AG04450 (cell line): Measurements from ENCODE around the gene STAMBP. TPM values are rescaled to one million over a fixed set of nuclear protein-coding genes. Genes with fewer than 3 reads are reported as not detected.

Experiments
- CTCF ChIA-PET: fragments of 300-600, 350-600 bp; formaldehyde crosslinking; extraction: SDS; loops from one replicate; lab custom pipeline; 2022; ENCODE audit warnings: antibody characterized with exemption, inconsistent platforms; lab: Charles Lee
- POLR2A ChIA-PET: fragments of 350-600 bp; formaldehyde crosslinking; extraction: SDS; loops from one replicate; lab custom pipeline; 2021; ENCODE audit warnings: antibody characterized with exemption, inconsistent platforms; lab: Yijun Ruan, JAX
- DNase-seq: peaks from one replicate; pipeline ENCODE4 v3.0.0-alpha.2; 2011; ENCODE audit warnings: low read depth, low spot score
- H3K27ac ChIP-seq: one replicate; pipeline ENCODE4 v1.5.1; 2012; ENCODE audit warnings: low read depth, low read length, control low read depth
- H3K27me3 ChIP-seq: one replicate; pipeline ENCODE4 v1.6.0; 2012; ENCODE audit warnings: low read length; ENCODE audit not compliant: control insufficient read depth, insufficient read depth
- H3K4me3 ChIP-seq: 2 replicates; pipeline ENCODE4 v1.5.1; 2011; ENCODE audit warnings: mild to moderate bottlenecking, low read depth, low read length, control low read depth
- H3K9me3 ChIP-seq: 2 replicates; pipeline ENCODE4 v1.5.1; 2012; ENCODE audit warnings: low read length; ENCODE audit not compliant: control insufficient read depth, insufficient read depth
- CTCF ChIP-seq: IDR thresholded peaks from 2 replicates; pipeline ENCODE4 v1.5.1; 2011; ENCODE audit warnings: low read depth, low read length, control low read depth, inconsistent platforms
- polyA plus RNA-seq: library from polyadenylated mRNA; depleted of rRNA; stranded (reverse); fragments of >200 nt; gene quantifications from 2 replicates; pipeline ENCODE4 v1.2.3, GENCODE V29; 2011

STAMBP gene
- polyA plus RNA-seq, 1 experiment: 54.5 TPM

- Histone ChIP-seq H3K27ac (peak overlapping the region; percentile 53), H3K4me3 (peak overlapping the region; percentile 70), H3K9me3 (no peaks in the 10 kb centered on the region), H3K27me3 (no peaks in the 10 kb centered on the region)
- ChIA-PET CTCF (interaction anchor here (0.6 to 1.4 kb wide), 3 partner anchors 24 to 224 kb away, joined by 3 to 5 read pairs (median 4); no protein-coding TSS in a partner anchor), POLR2A (interaction anchor here (0.6 to 1.2 kb wide), 2 partner anchors 58 to 73 kb away, joined by 3 to 4 read pairs; no protein-coding TSS in a partner anchor)
- no peak for DNase-seq
- TF ChIP-seq CTCF: no peak
Measured at GRCh38 chr2:73896362-73897239, 67.8 kb downstream of the STAMBP start.

- ChIA-PET POLR2A (interaction anchor here (1.2 kb wide), 1 partner anchor 73 kb away, joined by 4 read pairs; no protein-coding TSS in a partner anchor), CTCF (interaction anchor here (0.7 kb wide), 1 partner anchor 70 kb away, joined by 3 read pairs; no protein-coding TSS in a partner anchor)
- TF ChIP-seq CTCF: no peak
- DNase-seq: no peak
- H3K27ac ChIP-seq: no peak overlapping the region
- peak overlapping the region; percentile 70 for H3K4me3 ChIP-seq
- no peaks in the 10 kb centered on the region for H3K9me3 ChIP-seq
- H3K27me3 ChIP-seq: no peaks in the 10 kb centered on the region
Measured at GRCh38 chr2:73897240-73897583, 68.5 kb downstream of the STAMBP start.

GRCh38 chr2:73897934-73898333, 69.2 kb downstream of the STAMBP start:
- no peaks in the 10 kb centered on the region for H3K27me3 ChIP-seq
- POLR2A ChIA-PET: interaction anchor here (0.6 kb wide), 1 partner anchor 149 kb away, joined by 3 read pairs; no protein-coding TSS in a partner anchor
- no peak for DNase-seq

GRCh38 chr2:73899801-73900336, 71.1 kb downstream of the STAMBP start:
- ChIA-PET POLR2A (no interaction called here), CTCF (no interaction called here)
- Histone ChIP-seq H3K9me3 (no peaks in the 10 kb centered on the region), H3K27me3 (no peaks in the 10 kb centered on the region), H3K27ac (peak overlapping the region; percentile 39), H3K4me3 (no peak overlapping the region)
- no peak for DNase-seq
- TF ChIP-seq CTCF: no peak

More at GRCh38 chr2:73897934-73898333, 69.2 kb downstream of the STAMBP start:
- Histone ChIP-seq H3K27ac (no peak overlapping the region), H3K4me3 (no peak overlapping the region), H3K9me3 (no peaks in the 10 kb centered on the region)
- CTCF ChIA-PET: no interaction called here
- no peak for TF ChIP-seq CTCF
